Activated CD8-positive, alpha-beta memory T cell treated with anti-CD3 and anti-CD28 coated beads, Interleukin-2, amount 10 ng/mL, durations not matched to agents 7 days and 5 days (primary cell): ENCODE data around the gene RNU6-9. TPM values are rescaled to one million over a fixed set of nuclear protein-coding genes. Genes with fewer than 3 reads are reported as not detected.

ENCODE experiments used
- ATAC-seq: fragments of 150-1000 bp; cut with Tn5 transposase; one replicate; pipeline ENCODE4 v1.10.0; 2021; ENCODE audit warnings: moderate library complexity
- CTCF ChIA-PET: fragments of 350-600 bp; sonication (Branson Sonifier 250); formaldehyde crosslinking; loops from one replicate; lab custom pipeline; 2021; ENCODE audit warnings: antibody characterized with exemption; lab: Charles Lee
- DNase-seq: peaks from one replicate; pipeline ENCODE4 v3.0.0-alpha.2; 2020
- H3K27ac Mint-ChIP-seq: one replicate; pipeline ENCODE4 v1.8.0; 2021; ENCODE audit warnings: mild to moderate bottlenecking, mixed read lengths
- H3K27me3 Mint-ChIP-seq: one replicate; pipeline ENCODE4 v1.8.0; 2021; ENCODE audit warnings: mixed read lengths
- H3K36me3 Mint-ChIP-seq: one replicate; pipeline ENCODE4 v1.8.0; 2021; ENCODE audit warnings: mild to moderate bottlenecking, mixed read lengths
- H3K4me1 Mint-ChIP-seq: one replicate; pipeline ENCODE4 v1.8.0; 2021; ENCODE audit warnings: mixed read lengths
- H3K4me3 Mint-ChIP-seq: one replicate; pipeline ENCODE4 v1.8.0; 2021; ENCODE audit warnings: mild to moderate bottlenecking, moderate library complexity, mixed read lengths
- H3K9me3 Mint-ChIP-seq: one replicate; pipeline ENCODE4 v1.8.0; 2022; ENCODE audit warnings: low read depth, mixed read lengths
- total RNA-seq, 2 experiments: library from RNA; stranded (reverse); gene quantifications; one replicate each; pipeline ENCODE4 v1.2.3, GENCODE V29; 2021

Gene RNU6-9
- total RNA-seq, 2 experiments from 2014 or later: not detected

DNA sequence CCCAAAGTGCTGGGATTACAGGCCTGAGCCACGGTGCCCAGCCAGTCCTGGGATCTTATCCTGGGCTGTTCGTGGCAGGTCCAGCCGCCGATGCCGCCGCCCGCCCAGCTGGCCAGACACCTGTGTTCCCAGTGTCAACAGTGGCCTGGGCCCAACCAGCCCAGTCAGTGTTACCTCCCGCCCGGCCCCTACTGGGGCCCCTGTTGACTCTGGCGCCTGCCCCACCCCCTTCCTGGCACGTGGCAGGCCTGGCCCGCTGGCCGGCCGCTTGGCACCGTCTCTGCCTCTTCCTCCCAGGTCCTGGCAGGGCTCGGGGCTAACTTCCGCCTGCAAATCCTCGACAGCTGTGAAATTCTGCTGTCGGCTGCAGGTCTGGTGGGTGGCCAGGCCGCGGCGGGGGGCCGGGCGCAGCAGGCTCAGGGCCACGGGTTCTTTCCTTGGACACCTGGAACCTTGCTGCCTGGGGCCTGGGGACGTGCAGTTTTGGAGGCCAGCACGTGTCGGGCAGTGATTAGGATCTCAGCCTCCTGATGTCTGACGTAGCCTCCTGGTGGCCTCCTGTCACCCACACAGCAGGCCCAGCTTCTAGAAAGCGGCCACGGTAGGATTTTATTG lies 41.7 kb downstream of the RNU6-9 start:
- DNase-seq (no peak), ATAC-seq (no peak)
- peaks cover 16% of the 10 kb centered on the region for H3K36me3 Mint-ChIP-seq
- H3K27ac Mint-ChIP-seq: no peak overlapping the region
- H3K9me3 Mint-ChIP-seq: peaks cover 5% of the 10 kb centered on the region
- CTCF ChIA-PET: interaction anchor here (1.5 to 2.0 kb wide), 2 partner anchors 12 to 49 kb away, joined by 5 to 6 read pairs; partner anchors contain the start of gene WDR18
- H3K4me3 Mint-ChIP-seq: no peak overlapping the region
- H3K27me3 Mint-ChIP-seq: no peaks in the 10 kb centered on the region
- H3K4me1 Mint-ChIP-seq: peaks cover 29% of the 10 kb centered on the region

DNA sequence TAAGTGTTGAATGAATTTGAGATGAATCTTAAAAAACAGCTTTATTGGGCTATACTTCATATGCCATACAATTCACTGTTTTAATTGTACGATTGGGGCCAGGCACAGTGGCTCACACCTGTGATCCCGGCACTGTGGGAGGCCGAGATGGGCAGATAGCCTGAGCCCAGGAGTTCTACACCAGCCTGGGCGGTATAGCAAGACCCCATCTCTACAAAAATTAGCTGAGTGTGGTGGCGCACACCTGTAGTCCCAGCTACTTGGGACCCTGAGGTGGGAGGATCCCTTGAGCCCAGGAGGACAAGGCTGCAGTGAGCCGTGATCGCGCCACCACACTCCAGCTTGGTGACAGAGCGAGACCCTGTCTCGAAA lies 42.9 kb downstream of the RNU6-9 start:
- Mint-ChIP-seq H3K27me3 (no peaks in the 10 kb centered on the region), H3K4me1 (peaks cover 34% of the 10 kb centered on the region), H3K36me3 (peaks cover 15% of the 10 kb centered on the region), H3K27ac (no peak overlapping the region), H3K4me3 (no peak overlapping the region), H3K9me3 (peaks cover 5% of the 10 kb centered on the region)
- ATAC-seq (no peak), DNase-seq (no peak)
- CTCF ChIA-PET: interaction anchor here (0.9 to 2.0 kb wide), 4 partner anchors 13 to 73 kb away, joined by 3 to 6 read pairs (median 4); partner anchors contain the start of gene WDR18

GRCh38 chr19:937259-937694 lies 44.0 kb downstream of the RNU6-9 start:
- Mint-ChIP-seq H3K27me3 (no peaks in the 10 kb centered on the region), H3K9me3 (peaks cover 5% of the 10 kb centered on the region), H3K27ac (peak overlapping the region; percentile 58), H3K4me1 (peaks cover 37% of the 10 kb centered on the region), H3K4me3 (no peak overlapping the region), H3K36me3 (peaks cover 14% of the 10 kb centered on the region)
- peak; percentile 48 for ATAC-seq
- CTCF ChIA-PET: interaction anchor here (0.9 to 3.7 kb wide), 2 partner anchors 13 to 258 kb away, joined by 3 to 18 read pairs; no protein-coding TSS in a partner anchor
- peak; percentile 84 for DNase-seq

- Mint-ChIP-seq H3K9me3 (peaks cover 5% of the 10 kb centered on the region), H3K27ac (no peak overlapping the region), H3K4me3 (no peak overlapping the region), H3K27me3 (no peaks in the 10 kb centered on the region), H3K4me1 (peaks cover 30% of the 10 kb centered on the region), H3K36me3 (peaks cover 14% of the 10 kb centered on the region)
- no peak for ATAC-seq
- no peak for DNase-seq
- CTCF ChIA-PET: interaction anchor here (0.7 to 3.7 kb wide), 3 partner anchors 15 to 256 kb away, joined by 3 to 18 read pairs (median 12); partner anchors contain the start of gene WDR18
Measured at GRCh38 chr19:938233-938923, 45.1 kb downstream of the RNU6-9 start.

- peaks cover 27% of the 10 kb centered on the region for H3K4me1 Mint-ChIP-seq
- no peaks in the 10 kb centered on the region for H3K27me3 Mint-ChIP-seq
- H3K4me3 Mint-ChIP-seq: no peak overlapping the region
- peaks cover 5% of the 10 kb centered on the region for H3K9me3 Mint-ChIP-seq
- CTCF ChIA-PET: interaction anchor here (3.5 to 3.7 kb wide), 2 partner anchors 16 to 45 kb away, joined by 12 to 18 read pairs; partner anchors contain the start of gene WDR18
- ATAC-seq (no peak), DNase-seq (no peak)
- no peak overlapping the region for H3K27ac Mint-ChIP-seq
- H3K36me3 Mint-ChIP-seq: peaks cover 17% of the 10 kb centered on the region
Measured at GRCh38 chr19:939439-939838, 46.2 kb downstream of the RNU6-9 start.

DNA sequence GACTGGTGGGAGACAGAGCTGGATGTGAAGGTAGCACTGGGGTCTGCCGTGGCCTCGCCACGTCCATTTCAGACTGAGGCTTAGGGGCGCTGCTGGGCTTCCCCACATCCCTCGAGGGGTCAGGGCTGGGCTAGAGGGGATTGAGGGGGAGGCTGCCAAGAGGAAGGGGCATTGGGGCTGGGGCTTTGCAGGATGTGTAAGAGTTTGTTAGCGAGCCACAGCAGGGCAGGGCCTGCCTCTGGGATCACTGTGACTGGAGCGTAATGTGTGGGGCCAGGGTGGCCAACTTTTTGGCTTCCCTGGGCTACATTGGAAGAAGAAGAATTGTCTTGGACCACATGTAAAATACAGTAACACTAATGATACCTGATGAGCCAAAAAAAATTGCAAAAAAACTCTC lies 46.6 kb downstream of the RNU6-9 start:
- H3K36me3 Mint-ChIP-seq: peaks cover 17% of the 10 kb centered on the region

GRCh38 chr19:940591-941291 lies 47.5 kb downstream of the RNU6-9 start:
- CTCF ChIA-PET: interaction anchor here (1.2 to 3.7 kb wide), 4 partner anchors 17 to 78 kb away, joined by 4 to 18 read pairs (median 8); partner anchors contain the start of gene WDR18
- Mint-ChIP-seq H3K27ac (no peak overlapping the region), H3K9me3 (peaks cover 5% of the 10 kb centered on the region), H3K36me3 (peaks cover 17% of the 10 kb centered on the region), H3K4me1 (peaks cover 27% of the 10 kb centered on the region), H3K4me3 (peak overlapping the region; percentile 38), H3K27me3 (no peaks in the 10 kb centered on the region)
- DNase-seq (peak; percentile 66), ATAC-seq (peak; percentile 64)

More for the DNA sequence above, 46.6 kb downstream of the RNU6-9 start:
- CTCF ChIA-PET: interaction anchor here (1.2 to 3.7 kb wide), 4 partner anchors 16 to 77 kb away, joined by 4 to 18 read pairs (median 8); partner anchors contain the start of gene WDR18
- peak overlapping the region; percentile 38 for H3K4me3 Mint-ChIP-seq
- H3K9me3 Mint-ChIP-seq: peaks cover 5% of the 10 kb centered on the region
- ATAC-seq (no peak), DNase-seq (no peak)
- H3K27me3 Mint-ChIP-seq: no peaks in the 10 kb centered on the region
- H3K27ac Mint-ChIP-seq: no peak overlapping the region
- H3K4me1 Mint-ChIP-seq: peaks cover 27% of the 10 kb centered on the region

- Mint-ChIP-seq H3K4me1 (peaks cover 27% of the 10 kb centered on the region), H3K9me3 (peaks cover 5% of the 10 kb centered on the region), H3K4me3 (peak overlapping the region; percentile 23), H3K27me3 (no peaks in the 10 kb centered on the region), H3K27ac (no peak overlapping the region), H3K36me3 (peaks cover 17% of the 10 kb centered on the region)
- no peak for DNase-seq
- ATAC-seq: no peak
- CTCF ChIA-PET: interaction anchor here (1.4 to 3.5 kb wide), 2 partner anchors 43 to 78 kb away, joined by 5 to 12 read pairs; partner anchors contain the start of gene WDR18
Measured at GRCh38 chr19:941292-942132, 48.2 kb downstream of the RNU6-9 start.

DNA sequence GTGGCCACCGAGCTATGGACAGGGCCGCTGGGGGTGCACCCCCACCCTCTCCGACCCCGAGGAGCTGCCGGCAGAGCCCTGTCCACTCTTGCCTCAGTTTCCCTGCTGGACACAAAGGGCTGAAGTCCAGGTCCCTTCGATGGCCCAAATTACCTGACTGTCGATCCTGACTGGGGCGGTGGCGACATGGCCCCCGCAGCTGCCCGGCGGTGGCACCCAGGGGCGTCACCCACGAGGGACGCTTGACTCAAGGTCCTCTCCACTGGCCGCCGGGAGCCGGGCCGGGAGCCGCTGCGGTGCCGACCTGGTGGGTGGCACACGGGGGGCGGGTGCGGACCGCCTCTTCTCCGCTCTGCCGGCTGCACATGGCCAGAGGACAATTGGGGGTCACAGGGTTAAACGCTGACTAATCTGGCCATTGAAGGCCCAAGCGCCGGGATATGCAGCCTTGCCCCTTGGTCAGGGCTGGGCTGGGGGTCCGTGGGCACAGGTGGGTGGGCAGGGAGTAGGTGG lies 48.9 kb downstream of the RNU6-9 start:
- Mint-ChIP-seq H3K9me3 (peaks cover 4% of the 10 kb centered on the region), H3K36me3 (peaks cover 15% of the 10 kb centered on the region), H3K27me3 (no peaks in the 10 kb centered on the region), H3K27ac (no peak overlapping the region), H3K4me3 (no peak overlapping the region), H3K4me1 (peaks cover 23% of the 10 kb centered on the region)
- CTCF ChIA-PET: no interaction called here
- no peak for ATAC-seq
- DNase-seq: no peak

Other genes starting within 250 kb of the RNU6-9 start
- gene RNF126, start 230.3 kb upstream of the RNU6-9 start, total RNA-seq: 10 to 100 TPM; 76.9 to 83.0 TPM
- 1 to 10 TPM; 2.2 to 3.1 TPM for gene FSTL3, start 217.1 kb upstream of the RNU6-9 start, total RNA-seq
- gene PRSS57, start 198.0 kb upstream of the RNU6-9 start, total RNA-seq: under 1 TPM in 1 of 2 experiments, not detected in 1; 0.59 TPM
- not detected for gene PALM, start 184.5 kb upstream of the RNU6-9 start, total RNA-seq
- gene MISP, start 142.4 kb upstream of the RNU6-9 start, total RNA-seq: not detected
- 100 to 1,000 TPM; 481 to 631 TPM for gene PTBP1, start 96.0 kb upstream of the RNU6-9 start, total RNA-seq
- not detected for gene PLPPR3, start 71.5 kb upstream of the RNU6-9 start, total RNA-seq
- gene AZU1, start 65.6 kb upstream of the RNU6-9 start, total RNA-seq: not detected
- gene PRTN3, start 52.5 kb upstream of the RNU6-9 start, total RNA-seq: not detected
- not detected for gene ELANE, start 41.2 kb upstream of the RNU6-9 start, total RNA-seq
- gene CFD, start 33.8 kb upstream of the RNU6-9 start, total RNA-seq: 1 to 10 TPM in 1 of 2 experiments, under 1 TPM in 1; 0.66 to 1.5 TPM
- 10 to 100 TPM; 47.7 to 70.6 TPM for gene MED16, start 297 bp upstream of the RNU6-9 start, total RNA-seq
- gene R3HDM4, start 19.7 kb downstream of the RNU6-9 start, total RNA-seq: 10 to 100 TPM; 63.7 to 73.7 TPM
- gene KISS1R, start 23.8 kb downstream of the RNU6-9 start, total RNA-seq: 1 to 10 TPM in 1 of 2 experiments, under 1 TPM in 1; 0.66 to 1.1 TPM
- 10 to 100 TPM; 30.6 to 35.9 TPM for gene ARID3A, start 32.6 kb downstream of the RNU6-9 start, total RNA-seq
- 10 to 100 TPM; 64.5 to 87.9 TPM for gene WDR18, start 90.9 kb downstream of the RNU6-9 start, total RNA-seq
- gene GRIN3B, start 106.9 kb downstream of the RNU6-9 start, total RNA-seq: not detected
- 100 to 1,000 TPM; 172 to 212 TPM for gene TMEM259, start 127.6 kb downstream of the RNU6-9 start, total RNA-seq
- gene RNU6-2, start 128.0 kb downstream of the RNU6-9 start, total RNA-seq: not detected
- 100 to 1,000 TPM; 295 to 296 TPM for gene CNN2, start 133.1 kb downstream of the RNU6-9 start, total RNA-seq
- 10 to 100 TPM; 62.7 to 72.9 TPM for gene ABCA7, start 146.6 kb downstream of the RNU6-9 start, total RNA-seq
- gene ARHGAP45, start 173.7 kb downstream of the RNU6-9 start, total RNA-seq: 100 to 1,000 TPM; 361 to 481 TPM
- gene POLR2E, start 201.9 kb downstream of the RNU6-9 start, total RNA-seq: 100 to 1,000 TPM; 173 to 206 TPM
- gene GPX4, start 210.5 kb downstream of the RNU6-9 start, total RNA-seq: 100 to 1,000 TPM; 143 to 217 TPM